Measurements from ENCODE around the gene DLX2. TPM values are rescaled to one million over a fixed set of nuclear protein-coding genes. Genes with fewer than 3 reads are reported as not detected.

The DLX2 gene
- total and polyA plus RNA-seq, 2 of the 13 experiments (the other 11 are each of a cell fraction or from before 2014, with no cell fraction given) = 0.07 to 0.15 TPM

DNA sequence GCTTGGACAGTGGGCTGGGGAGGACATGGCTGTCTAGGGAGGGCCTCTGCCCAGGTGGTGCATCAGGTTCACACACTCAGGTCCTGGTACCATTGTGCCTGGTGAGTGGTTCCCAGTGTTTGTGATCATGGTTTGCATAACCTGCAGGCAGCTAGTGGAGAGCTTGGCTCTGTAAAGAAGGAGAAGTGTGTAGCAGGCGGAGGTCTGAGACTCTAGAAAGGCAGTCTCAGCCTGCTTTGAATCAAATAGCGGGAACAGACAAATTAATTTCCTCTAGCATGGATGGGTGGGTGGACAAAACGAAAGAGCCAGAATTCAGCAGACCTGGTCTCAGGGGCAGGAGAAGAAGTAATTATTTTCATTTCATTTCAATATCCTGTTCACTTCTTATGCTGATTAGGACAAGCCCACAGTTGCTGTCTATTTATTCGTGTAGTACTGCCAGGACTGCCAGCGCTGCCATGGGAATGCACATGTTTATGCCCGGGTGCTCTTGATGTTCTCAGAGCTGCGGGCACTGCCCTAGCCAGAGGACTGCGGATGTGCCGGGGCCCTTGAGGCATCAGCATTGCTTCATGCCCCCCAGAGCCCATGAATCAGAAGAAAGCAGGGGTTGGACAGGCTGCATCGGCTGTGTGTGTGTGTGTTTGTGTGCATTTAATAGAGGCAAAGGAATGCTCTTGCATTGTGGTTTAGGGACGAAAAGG is 45.4 kb upstream of the DLX2 start:
- H3K27ac ChIP-seq (ENCODE audit: extremely low read length, insufficient read depth, low read length) = no peak overlapping the region
- ATAC-seq (peak; percentile 39; the same call in 2 of the 3 replicates), FAIRE-seq (no peak), DNase-seq (ENCODE audit: low spot score) (no peak)
- intact Hi-C loops (cut with micrococcal nuclease; ENCODE audit: unreplicated experiment) (no loop called here), in situ Hi-C loops (cut with HindIII; ENCODE audit: extremely low pct_ligation_motif_present, low pct_unique_long_range_greater_than_20kb) (no loop called here)
- BruUV-seq (replicated peaks) = no TSS peak
- H2AFZ ChIP-seq (ENCODE audit: low read length) = no peak overlapping the region
- H3K9ac ChIP-seq (ENCODE audit: insufficient read depth, low read depth, low read length) = no peak overlapping the region
- CTCF ChIA-PET (ENCODE audit: low intra/inter-chr PET ratio, low total read pairs) = no interaction called here
- H3K9me3 ChIP-seq (ENCODE audit: low read length) = no peaks in the 10 kb centered on the region
- H3K4me3 ChIP-seq (replicated peaks in 1 of 3; ENCODE audit: insufficient read depth in 1 of 3, low read depth in 2 of 3, low read length in 3 of 3) = no peak overlapping the region
- H3K4me2 ChIP-seq (ENCODE audit: low read depth, low read length) = no peak overlapping the region
- H3K79me2 ChIP-seq (ENCODE audit: insufficient read depth, low read length) = no peaks in the 10 kb centered on the region
- TF ChIP-seq, protein P1, sequence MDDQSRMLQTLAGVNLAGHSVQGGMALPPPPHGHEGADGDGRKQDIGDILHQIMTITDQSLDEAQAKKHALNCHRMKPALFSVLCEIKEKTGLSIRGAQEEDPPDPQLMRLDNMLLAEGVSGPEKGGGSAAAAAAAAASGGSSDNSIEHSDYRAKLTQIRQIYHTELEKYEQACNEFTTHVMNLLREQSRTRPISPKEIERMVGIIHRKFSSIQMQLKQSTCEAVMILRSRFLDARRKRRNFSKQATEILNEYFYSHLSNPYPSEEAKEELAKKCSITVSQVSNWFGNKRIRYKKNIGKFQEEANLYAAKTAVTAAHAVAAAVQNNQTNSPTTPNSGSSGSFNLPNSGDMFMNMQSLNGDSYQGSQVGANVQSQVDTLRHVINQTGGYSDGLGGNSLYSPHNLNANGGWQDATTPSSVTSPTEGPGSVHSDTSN (CRISPR knock-in tag; IDR thresholded peaks at IDR 0.05; ENCODE audit: borderline replicate concordance) = no peak
- TF ChIP-seq, protein P2, sequence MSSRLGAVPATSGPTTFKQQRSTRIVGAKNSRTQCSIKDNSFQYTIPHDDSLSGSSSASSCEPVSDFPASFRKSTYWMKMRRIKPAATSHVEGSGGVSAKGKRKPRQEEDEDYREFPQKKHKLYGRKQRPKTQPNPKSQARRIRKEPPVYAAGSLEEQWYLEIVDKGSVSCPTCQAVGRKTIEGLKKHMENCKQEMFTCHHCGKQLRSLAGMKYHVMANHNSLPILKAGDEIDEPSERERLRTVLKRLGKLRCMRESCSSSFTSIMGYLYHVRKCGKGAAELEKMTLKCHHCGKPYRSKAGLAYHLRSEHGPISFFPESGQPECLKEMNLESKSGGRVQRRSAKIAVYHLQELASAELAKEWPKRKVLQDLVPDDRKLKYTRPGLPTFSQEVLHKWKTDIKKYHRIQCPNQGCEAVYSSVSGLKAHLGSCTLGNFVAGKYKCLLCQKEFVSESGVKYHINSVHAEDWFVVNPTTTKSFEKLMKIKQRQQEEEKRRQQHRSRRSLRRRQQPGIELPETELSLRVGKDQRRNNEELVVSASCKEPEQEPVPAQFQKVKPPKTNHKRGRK (CRISPR knock-in tag; IDR thresholded peaks at IDR 0.05) = no peak
- TF ChIP-seq, protein P3, sequence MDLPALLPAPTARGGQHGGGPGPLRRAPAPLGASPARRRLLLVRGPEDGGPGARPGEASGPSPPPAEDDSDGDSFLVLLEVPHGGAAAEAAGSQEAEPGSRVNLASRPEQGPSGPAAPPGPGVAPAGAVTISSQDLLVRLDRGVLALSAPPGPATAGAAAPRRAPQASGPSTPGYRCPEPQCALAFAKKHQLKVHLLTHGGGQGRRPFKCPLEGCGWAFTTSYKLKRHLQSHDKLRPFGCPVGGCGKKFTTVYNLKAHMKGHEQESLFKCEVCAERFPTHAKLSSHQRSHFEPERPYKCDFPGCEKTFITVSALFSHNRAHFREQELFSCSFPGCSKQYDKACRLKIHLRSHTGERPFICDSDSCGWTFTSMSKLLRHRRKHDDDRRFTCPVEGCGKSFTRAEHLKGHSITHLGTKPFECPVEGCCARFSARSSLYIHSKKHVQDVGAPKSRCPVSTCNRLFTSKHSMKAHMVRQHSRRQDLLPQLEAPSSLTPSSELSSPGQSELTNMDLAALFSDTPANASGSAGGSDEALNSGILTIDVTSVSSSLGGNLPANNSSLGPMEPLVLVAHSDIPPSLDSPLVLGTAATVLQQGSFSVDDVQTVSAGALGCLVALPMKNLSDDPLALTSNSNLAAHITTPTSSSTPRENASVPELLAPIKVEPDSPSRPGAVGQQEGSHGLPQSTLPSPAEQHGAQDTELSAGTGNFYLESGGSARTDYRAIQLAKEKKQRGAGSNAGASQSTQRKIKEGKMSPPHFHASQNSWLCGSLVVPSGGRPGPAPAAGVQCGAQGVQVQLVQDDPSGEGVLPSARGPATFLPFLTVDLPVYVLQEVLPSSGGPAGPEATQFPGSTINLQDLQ (CRISPR knock-in tag; IDR thresholded peaks at IDR 0.05) = no peak
- H3K4me1 ChIP-seq (ENCODE audit: insufficient read depth, low read length) = no peaks in the 10 kb centered on the region
- POLR2A ChIA-PET = no interaction called here
- 40% methylated on average over 11 of the region's 11 CpGs for WGBS (ENCODE audit: low lambda C conversion rate)
- H3K36me3 ChIP-seq (replicated peaks in 1 of 2; ENCODE audit: control insufficient read depth in 1 of 2, insufficient read depth in 2 of 2, low read length in 2 of 2) = no peaks in the 10 kb centered on the region
- peaks cover 1 to 18% of the 10 kb centered on the region in 2 experiments; a peak in 3 of 5 replicates for H3K27me3 ChIP-seq (ENCODE audit: control insufficient read depth in 1 of 2, insufficient read depth in 2 of 2, low read length in 2 of 2)
- no peaks in the 10 kb centered on the region for H4K20me1 ChIP-seq (ENCODE audit: insufficient read depth, low read length)
